ENCODE data around the gene PPTC7.

DNA sequence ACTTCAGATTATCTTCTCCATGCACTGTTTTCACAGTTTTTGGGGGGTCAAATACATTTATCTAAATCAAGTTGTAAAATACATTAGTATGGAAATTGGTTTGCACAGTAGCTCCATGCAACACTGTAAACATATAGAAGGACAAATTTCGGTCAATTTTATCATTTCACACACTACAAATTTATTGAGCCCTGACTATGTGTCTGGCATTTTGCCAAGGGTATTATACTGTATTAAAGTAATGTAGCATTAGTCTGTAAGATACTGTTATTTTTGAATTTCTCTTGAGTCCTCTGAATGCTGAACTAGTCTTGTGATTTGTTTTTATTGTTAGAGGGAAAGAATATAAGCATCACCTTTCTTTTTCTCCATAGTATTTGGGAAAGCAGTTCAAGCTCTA lies 79.7 kb downstream of the PPTC7 start:
- TF ChIP-seq EZH2 (IDR thresholded peaks at IDR 0.05; ENCODE audit: borderline replicate concordance, low read depth, low read length, severe bottlenecking): no peak
- TF ChIP-seq, protein P1, sequence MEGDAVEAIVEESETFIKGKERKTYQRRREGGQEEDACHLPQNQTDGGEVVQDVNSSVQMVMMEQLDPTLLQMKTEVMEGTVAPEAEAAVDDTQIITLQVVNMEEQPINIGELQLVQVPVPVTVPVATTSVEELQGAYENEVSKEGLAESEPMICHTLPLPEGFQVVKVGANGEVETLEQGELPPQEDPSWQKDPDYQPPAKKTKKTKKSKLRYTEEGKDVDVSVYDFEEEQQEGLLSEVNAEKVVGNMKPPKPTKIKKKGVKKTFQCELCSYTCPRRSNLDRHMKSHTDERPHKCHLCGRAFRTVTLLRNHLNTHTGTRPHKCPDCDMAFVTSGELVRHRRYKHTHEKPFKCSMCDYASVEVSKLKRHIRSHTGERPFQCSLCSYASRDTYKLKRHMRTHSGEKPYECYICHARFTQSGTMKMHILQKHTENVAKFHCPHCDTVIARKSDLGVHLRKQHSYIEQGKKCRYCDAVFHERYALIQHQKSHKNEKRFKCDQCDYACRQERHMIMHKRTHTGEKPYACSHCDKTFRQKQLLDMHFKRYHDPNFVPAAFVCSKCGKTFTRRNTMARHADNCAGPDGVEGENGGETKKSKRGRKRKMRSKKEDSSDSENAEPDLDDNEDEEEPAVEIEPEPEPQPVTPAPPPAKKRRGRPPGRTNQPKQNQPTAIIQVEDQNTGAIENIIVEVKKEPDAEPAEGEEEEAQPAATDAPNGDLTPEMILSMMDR (IDR thresholded peaks at IDR 0.05; ENCODE audit: borderline replicate concordance, extremely low read depth, low read length, poor library complexity, severe bottlenecking): no peak
